ENCODE results near the gene MKLN1. TPM values are rescaled to one million over a fixed set of nuclear protein-coding genes. Genes with fewer than 3 reads are reported as not detected.
A peak's percentile ranks its signal among the peaks of the same experiment; 100 is the strongest.

The MKLN1 gene
- total RNA-seq, 3 donors from 2014 or later: 78.1 to 113 (median 80.3) TPM

DNA sequence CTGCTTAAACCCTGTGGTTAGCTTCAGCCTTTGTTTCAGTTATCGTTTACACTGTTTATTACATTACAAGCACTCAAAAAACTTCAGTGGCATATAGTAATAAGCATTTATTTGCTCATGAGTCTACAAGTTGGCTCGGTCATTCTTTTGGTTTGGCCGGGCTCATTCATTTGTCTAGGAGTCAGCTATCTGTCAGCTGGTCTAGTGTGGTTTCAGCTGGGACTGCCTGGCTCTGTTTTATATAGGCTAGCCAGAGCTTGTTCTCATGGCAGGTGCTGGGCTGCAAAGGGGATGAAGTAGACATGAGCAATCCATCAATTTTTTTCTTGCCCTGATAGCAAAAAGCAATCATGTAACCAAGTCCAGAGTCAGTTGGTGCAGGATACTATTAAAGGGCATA, 103.6 kb downstream of the MKLN1 start:
- no peaks in the 10 kb centered on the region for H3K27me3 ChIP-seq
- peak overlapping the region in 1 of 2 donors; percentile 43 for H3K27ac ChIP-seq
- no peak overlapping the region for H3K4me3 ChIP-seq
- no peaks in the 10 kb centered on the region for H3K9me3 ChIP-seq
- DNase-seq (ENCODE audit: low spot score in 2 of 2): peak in 1 of 2 donors; percentile 43
- intact Hi-C loops (cut with DNase I; ENCODE audit: low total_unique reads): loop anchor here (5.0 kb wide), 1 partner anchor 334 kb away; no protein-coding TSS in a partner anchor
- TF ChIP-seq, protein P1, sequence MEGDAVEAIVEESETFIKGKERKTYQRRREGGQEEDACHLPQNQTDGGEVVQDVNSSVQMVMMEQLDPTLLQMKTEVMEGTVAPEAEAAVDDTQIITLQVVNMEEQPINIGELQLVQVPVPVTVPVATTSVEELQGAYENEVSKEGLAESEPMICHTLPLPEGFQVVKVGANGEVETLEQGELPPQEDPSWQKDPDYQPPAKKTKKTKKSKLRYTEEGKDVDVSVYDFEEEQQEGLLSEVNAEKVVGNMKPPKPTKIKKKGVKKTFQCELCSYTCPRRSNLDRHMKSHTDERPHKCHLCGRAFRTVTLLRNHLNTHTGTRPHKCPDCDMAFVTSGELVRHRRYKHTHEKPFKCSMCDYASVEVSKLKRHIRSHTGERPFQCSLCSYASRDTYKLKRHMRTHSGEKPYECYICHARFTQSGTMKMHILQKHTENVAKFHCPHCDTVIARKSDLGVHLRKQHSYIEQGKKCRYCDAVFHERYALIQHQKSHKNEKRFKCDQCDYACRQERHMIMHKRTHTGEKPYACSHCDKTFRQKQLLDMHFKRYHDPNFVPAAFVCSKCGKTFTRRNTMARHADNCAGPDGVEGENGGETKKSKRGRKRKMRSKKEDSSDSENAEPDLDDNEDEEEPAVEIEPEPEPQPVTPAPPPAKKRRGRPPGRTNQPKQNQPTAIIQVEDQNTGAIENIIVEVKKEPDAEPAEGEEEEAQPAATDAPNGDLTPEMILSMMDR (IDR thresholded peaks at IDR 0.05): no peak
- TF ChIP-seq POLR2A (IDR thresholded peaks at IDR 0.05) (no peak), POLR2AphosphoS5 (IDR thresholded peaks at IDR 0.05) (no peak)
- H3K36me3 ChIP-seq: no peaks in the 10 kb centered on the region
- H3K4me1 ChIP-seq: peaks cover 0 to 7% of the 10 kb centered on the region in 2 donors

DNA sequence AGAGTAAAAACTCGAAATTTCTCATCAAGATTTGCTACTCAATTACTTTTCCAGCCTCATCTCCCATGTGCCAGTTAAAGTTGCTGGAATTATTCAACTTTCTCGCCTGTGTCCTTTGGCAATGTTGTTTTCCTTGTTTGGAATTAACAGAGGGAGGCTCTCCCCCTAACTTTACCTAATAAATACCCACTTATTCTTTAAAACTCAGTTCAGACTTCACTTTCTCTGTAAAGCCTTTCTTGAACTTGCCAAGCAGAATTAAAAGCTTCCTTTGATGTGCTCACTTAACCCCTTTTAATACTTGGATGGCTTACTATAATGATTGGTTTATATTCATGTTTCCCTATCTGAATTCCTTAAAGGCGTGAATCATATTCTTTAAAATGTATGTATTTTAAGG, 104.1 kb downstream of the MKLN1 start:
- peaks cover 0 to 2% of the 10 kb centered on the region in 2 donors for H3K4me1 ChIP-seq
- peak overlapping the region in 1 of 2 donors; percentile 43 for H3K27ac ChIP-seq

DNA sequence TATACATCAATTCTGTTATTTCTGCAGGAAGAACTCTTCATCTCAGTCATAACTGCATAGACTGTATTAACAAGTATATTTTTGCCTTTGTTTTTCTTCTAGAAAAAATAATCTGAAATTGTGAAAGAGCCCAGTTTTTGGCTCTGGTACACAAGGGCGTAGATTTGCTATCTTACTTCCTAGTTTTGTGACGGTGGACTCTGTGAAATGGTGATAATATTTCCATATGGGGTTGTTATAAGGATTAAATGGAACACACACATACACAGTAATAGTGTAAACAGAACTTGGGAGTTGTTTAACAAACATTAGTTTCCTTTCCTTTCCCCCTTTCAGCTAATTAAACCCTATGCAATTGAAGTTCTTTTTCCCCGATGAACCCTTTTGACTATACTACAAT, 108.7 kb downstream of the MKLN1 start:
- H3K27ac ChIP-seq: no peak overlapping the region
- H3K4me3 ChIP-seq: no peak overlapping the region
- no peaks in the 10 kb centered on the region for H3K36me3 ChIP-seq
- H3K9me3 ChIP-seq: no peaks in the 10 kb centered on the region
- no peaks in the 10 kb centered on the region for H3K4me1 ChIP-seq
- no peak for DNase-seq (ENCODE audit: low spot score in 2 of 2)
- no peaks in the 10 kb centered on the region for H3K27me3 ChIP-seq
- TF ChIP-seq POLR2A (IDR thresholded peaks at IDR 0.05) (no peak), POLR2AphosphoS5 (IDR thresholded peaks at IDR 0.05) (no peak)
- TF ChIP-seq, protein P1 (IDR thresholded peaks at IDR 0.05): no peak
- intact Hi-C loops (cut with DNase I; ENCODE audit: low total_unique reads): no loop called here

More for the DNA sequence above, 104.1 kb downstream of the MKLN1 start:
- H3K36me3 ChIP-seq: no peaks in the 10 kb centered on the region
- no peaks in the 10 kb centered on the region for H3K9me3 ChIP-seq
- H3K27me3 ChIP-seq: no peaks in the 10 kb centered on the region
- intact Hi-C loops (cut with DNase I; ENCODE audit: low total_unique reads): loop anchor here (5.0 kb wide), 1 partner anchor 334 kb away; no protein-coding TSS in a partner anchor
- no peak for DNase-seq (ENCODE audit: low spot score in 2 of 2)
- H3K4me3 ChIP-seq: no peak overlapping the region
- TF ChIP-seq, protein P1 (IDR thresholded peaks at IDR 0.05): no peak
- TF ChIP-seq POLR2AphosphoS5 (IDR thresholded peaks at IDR 0.05) (no peak), POLR2A (IDR thresholded peaks at IDR 0.05) (no peak)

DNA sequence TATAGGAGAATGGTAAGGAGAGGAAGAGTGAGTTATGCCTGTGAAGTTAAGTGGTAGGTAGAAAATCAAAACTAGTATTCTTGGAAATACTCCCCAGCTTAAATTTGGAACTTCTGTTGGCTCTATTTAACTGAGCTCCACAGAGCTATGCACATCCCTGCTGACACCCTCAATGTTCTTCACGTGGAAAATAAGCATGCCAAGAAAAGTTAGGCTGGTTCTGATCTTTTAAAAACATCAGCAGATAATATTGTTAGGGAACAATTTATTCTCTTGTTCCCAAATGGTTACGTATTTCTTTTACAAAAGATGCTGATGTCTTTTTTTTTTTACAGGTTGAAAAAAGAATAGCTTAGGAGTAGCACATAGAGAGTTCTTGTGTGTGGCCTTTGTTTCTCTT, 111.3 kb downstream of the MKLN1 start:
- H3K4me3 ChIP-seq: no peak overlapping the region
- peaks cover 3% of the 10 kb centered on the region for H3K36me3 ChIP-seq
- no peaks in the 10 kb centered on the region for H3K9me3 ChIP-seq
- no peaks in the 10 kb centered on the region for H3K4me1 ChIP-seq
- no peak for DNase-seq (ENCODE audit: low spot score in 2 of 2)
- TF ChIP-seq, protein P1 (IDR thresholded peaks at IDR 0.05): no peak
- no peak for TF ChIP-seq POLR2A (IDR thresholded peaks at IDR 0.05)
- TF ChIP-seq POLR2AphosphoS5 (IDR thresholded peaks at IDR 0.05): no peak
- H3K27me3 ChIP-seq: no peaks in the 10 kb centered on the region
- H3K27ac ChIP-seq: peak overlapping the region in 1 of 2 donors; percentile 3
- intact Hi-C loops (cut with DNase I; ENCODE audit: low total_unique reads): no loop called here

DNA sequence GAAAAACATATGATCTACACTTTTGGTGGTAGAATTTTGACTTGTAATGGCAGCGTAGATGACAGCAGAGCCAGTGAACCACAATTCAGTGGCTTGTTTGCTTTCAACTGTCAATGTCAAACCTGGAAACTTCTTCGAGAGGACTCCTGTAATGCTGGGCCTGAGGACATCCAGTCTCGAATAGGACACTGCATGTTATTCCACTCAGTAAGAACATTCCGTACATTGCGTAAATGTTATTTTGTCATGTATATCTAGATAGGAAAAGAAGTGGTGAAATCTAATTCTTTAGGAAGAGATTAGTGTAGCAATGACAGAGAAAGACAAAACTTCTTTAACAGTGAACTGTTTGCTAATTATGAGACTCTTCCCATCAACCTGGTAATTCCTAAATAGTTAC, 115.8 kb downstream of the MKLN1 start:
- H3K36me3 ChIP-seq: peaks cover 3% of the 10 kb centered on the region

DNA sequence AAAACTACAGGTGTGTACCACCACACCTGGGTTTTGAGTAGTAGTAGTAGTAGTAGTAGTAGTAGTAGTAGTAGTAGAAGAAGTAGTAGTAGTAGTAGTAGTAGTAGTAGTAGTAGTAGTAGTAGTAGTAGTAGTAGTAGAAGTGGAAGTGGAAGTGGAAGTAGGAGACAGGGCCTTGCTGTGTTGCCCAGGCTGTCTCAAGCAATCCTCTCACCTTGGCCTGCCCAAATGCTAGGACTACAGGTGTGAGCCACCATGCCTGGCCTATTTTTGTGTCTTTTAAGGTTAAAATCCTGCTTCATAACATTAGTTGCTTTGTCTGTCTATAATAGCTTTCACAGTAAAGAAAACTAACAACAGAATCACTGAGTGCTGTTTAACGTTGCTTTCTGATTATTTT, 117.0 kb downstream of the MKLN1 start:
- TF ChIP-seq POLR2AphosphoS5 (IDR thresholded peaks at IDR 0.05) (no peak), POLR2A (IDR thresholded peaks at IDR 0.05) (no peak)
- TF ChIP-seq, protein P1 (IDR thresholded peaks at IDR 0.05): no peak
- Histone ChIP-seq H3K4me1 (no peaks in the 10 kb centered on the region), H3K27me3 (no peaks in the 10 kb centered on the region), H3K9me3 (no peaks in the 10 kb centered on the region), H3K27ac (no peak overlapping the region), H3K36me3 (peaks cover 3% of the 10 kb centered on the region), H3K4me3 (no peak overlapping the region)
- no peak for DNase-seq (ENCODE audit: low spot score in 2 of 2)
- intact Hi-C loops (cut with DNase I; ENCODE audit: low total_unique reads): no loop called here

More for the DNA sequence above, 115.8 kb downstream of the MKLN1 start:
- intact Hi-C loops (cut with DNase I; ENCODE audit: low total_unique reads): no loop called here
- Histone ChIP-seq H3K27me3 (no peaks in the 10 kb centered on the region), H3K27ac (no peak overlapping the region), H3K9me3 (no peaks in the 10 kb centered on the region), H3K4me1 (no peaks in the 10 kb centered on the region), H3K4me3 (no peak overlapping the region)
- DNase-seq (ENCODE audit: low spot score in 2 of 2): no peak
- TF ChIP-seq POLR2AphosphoS5 (IDR thresholded peaks at IDR 0.05): no peak
